A172 (cell line): ENCODE data around the gene FES. TPM values are rescaled to one million over a fixed set of nuclear protein-coding genes. Genes with fewer than 3 reads are reported as not detected.
"Not testable (repeated sequence)": the region's sequence is repeated elsewhere in the genome, so short reads cannot be mapped to it uniquely, and the experiment has no call there.

Experiments
- DNase-seq: peaks from one replicate; pipeline ENCODE4 v3.0.0-alpha.2; 2015; ENCODE audit warnings: low spot score
- total RNA-seq: library from RNA; depleted of rRNA; stranded (reverse); fragments of >200 nt; shearing (Covaris generic); gene quantifications from 2 replicates; pipeline ENCODE4 v1.2.3, GENCODE V29; 2014

The FES gene
- total RNA-seq, 1 experiment from 2014 or later, result 0.12 TPM

GRCh38 chr15:90909976-90910375, 25.7 kb downstream of the FES start:
- no peak for DNase-seq

- DNase-seq, result no peak
Measured at GRCh38 chr15:90910441-90911301, 26.4 kb downstream of the FES start.

- DNase-seq, result no peak
Measured at GRCh38 chr15:90911302-90911623, 27.0 kb downstream of the FES start.

- DNase-seq, result no peak
Measured at GRCh38 chr15:90911906-90912769, 27.8 kb downstream of the FES start.

- no peak for DNase-seq
Measured at GRCh38 chr15:90912770-90913075, 28.4 kb downstream of the FES start.

- DNase-seq, result no peak
Measured at GRCh38 chr15:90913398-90913944, 29.2 kb downstream of the FES start.

- DNase-seq, result no peak
Measured at GRCh38 chr15:90914305-90915080, 30.2 kb downstream of the FES start.

- DNase-seq, result no peak
Measured at GRCh38 chr15:90915216-90915807, 31.0 kb downstream of the FES start.

- DNase-seq, result no peak
Measured at GRCh38 chr15:90915808-90916440, 31.6 kb downstream of the FES start.

GRCh38 chr15:90916461-90916860, 32.2 kb downstream of the FES start:
- no peak for DNase-seq

- no peak for DNase-seq
Measured at GRCh38 chr15:90917569-90917968, 33.3 kb downstream of the FES start.

GRCh38 chr15:90918034-90918788, 33.9 kb downstream of the FES start:
- DNase-seq, result no peak

GRCh38 chr15:90918835-90919234, 34.5 kb downstream of the FES start:
- no peak for DNase-seq

- DNase-seq, result no peak
Measured at GRCh38 chr15:90921887-90922286, 37.6 kb downstream of the FES start.

- DNase-seq, result not testable (repeated sequence)
Measured at GRCh38 chr15:90922712-90923322, 38.5 kb downstream of the FES start.

- no peak for DNase-seq
Measured at GRCh38 chr15:90924375-90924774, 40.1 kb downstream of the FES start.

GRCh38 chr15:90926766-90927165, 42.5 kb downstream of the FES start:
- not testable (repeated sequence) for DNase-seq

GRCh38 chr15:90928106-90928505, 43.8 kb downstream of the FES start:
- DNase-seq, result not testable (repeated sequence)

GRCh38 chr15:90929246-90930019, 45.1 kb downstream of the FES start:
- no peak for DNase-seq
